IPS DF 4.7 (cell line): Measurements from ENCODE around the gene OR5T2.
"Not testable (repeated sequence)": the region's sequence is repeated elsewhere in the genome, so short reads cannot be mapped to it uniquely, and the experiment has no call there.

Source experiments
- DNase-seq: peaks from one replicate; pipeline ENCODE4 v3.0.0-alpha.2; 2013; ENCODE audit warnings: low spot score; ENCODE audit errors: extremely low read depth

The OR5T2 gene

DNA sequence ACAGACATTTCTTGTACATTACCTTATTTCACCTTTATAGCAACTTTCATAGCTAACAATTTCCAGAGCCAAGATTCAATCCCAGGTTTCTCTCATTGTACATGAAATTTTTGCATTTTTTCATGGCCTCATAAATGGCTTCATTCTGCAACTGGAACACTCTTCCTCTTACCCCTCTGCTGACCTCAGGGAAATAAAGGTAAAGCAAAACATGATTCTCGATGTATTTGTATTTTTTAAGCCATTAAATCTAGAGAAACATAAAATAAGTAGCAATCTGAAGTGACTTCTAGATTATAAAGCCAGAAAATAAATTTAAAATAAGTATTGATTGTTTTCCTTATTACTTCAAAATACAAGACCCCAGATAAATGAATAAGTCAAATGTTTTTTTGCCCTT lies at the start of gene OR5T2:
OR5T2 (minus strand) TSS at position 101 of the 400 bp plus-strand sequence. CDS start 1,193 bp downstream, outside the sequence.
- no peak for DNase-seq

DNA sequence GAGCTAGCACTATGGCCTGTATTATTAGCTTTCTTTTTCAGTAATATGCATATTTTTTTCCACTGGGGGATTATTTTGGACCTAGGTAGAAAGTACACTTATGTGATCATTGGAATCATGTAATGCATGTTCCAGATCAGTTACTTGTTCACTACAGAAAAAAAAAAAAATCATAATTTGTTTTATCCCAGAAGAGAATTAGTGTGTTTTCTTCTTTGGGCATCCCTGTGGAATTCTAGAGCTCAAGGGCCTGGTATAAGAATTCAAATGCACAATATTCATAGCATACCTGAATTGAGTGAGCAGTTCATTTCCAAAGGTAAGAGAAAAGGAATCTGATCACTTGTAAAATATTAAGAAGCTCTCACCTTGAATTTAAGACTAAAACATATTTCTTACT lies 39.8 kb upstream of the OR5T2 start, which contains the start of gene OR5T1:
OR5T1 (plus strand) TSS at position 301 of the 400 bp plus-strand sequence. CDS start 1,485 bp downstream, outside the sequence.
- DNase-seq, result no peak

GRCh38 chr11:56271092-56271491 lies 37.0 kb upstream of the OR5T2 start:
- DNase-seq, result no peak

- no peak for DNase-seq
Observed at GRCh38 chr11:56251954-56252353, 17.9 kb upstream of the OR5T2 start, which contains the start of gene OR5T3. TSS of gene OR5T3 (plus strand) at chr11:56252254. CDS start at chr11:56252254, 0 bp downstream.

DNA sequence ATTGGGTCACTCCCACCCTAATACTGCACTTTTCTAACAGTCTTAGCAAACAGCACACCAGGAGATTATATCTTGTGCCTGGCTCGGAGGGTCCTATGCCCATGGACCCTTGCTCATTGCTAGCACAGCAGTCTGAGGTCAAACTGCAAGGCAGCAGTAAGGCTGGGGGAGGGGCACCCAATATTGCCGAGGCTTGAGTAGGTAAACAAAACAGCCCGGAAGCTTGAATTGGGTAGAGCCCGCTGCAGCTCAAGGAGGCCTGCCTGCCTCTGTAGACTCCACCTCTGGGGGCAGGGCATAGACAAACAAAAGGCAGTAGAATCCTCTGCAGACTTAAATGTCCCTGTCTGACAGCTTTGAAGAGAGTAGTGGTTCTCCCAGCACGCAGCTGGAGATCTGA lies 14.3 kb downstream of the OR5T2 start:
- not testable (repeated sequence) for DNase-seq

GRCh38 chr11:56214537-56214936 lies 19.5 kb downstream of the OR5T2 start:
- no peak for DNase-seq

- no peak for DNase-seq
Observed at GRCh38 chr11:56207790-56208189, 26.3 kb downstream of the OR5T2 start.

DNA sequence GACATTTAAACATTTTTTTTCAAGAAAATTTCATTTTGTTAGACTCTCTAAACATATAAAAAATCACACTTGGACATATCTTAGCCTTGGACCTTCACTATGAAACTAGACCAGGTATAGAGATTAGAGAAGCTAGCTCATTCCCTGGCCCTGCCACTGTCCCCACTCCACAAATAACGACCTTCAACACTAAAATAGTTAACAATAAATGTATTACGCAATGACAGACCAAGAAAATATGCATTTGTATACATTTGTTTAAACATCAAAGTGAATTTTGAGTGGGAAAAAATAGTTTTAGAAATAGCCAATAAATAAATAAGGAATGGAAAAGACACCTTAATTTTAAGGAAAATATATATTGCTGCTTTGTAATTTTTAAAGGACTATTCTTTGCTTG lies 36.7 kb downstream of the OR5T2 start:
- no peak for DNase-seq

- DNase-seq, result no peak
Observed at GRCh38 chr11:56196705-56197104, 37.4 kb downstream of the OR5T2 start.

DNA sequence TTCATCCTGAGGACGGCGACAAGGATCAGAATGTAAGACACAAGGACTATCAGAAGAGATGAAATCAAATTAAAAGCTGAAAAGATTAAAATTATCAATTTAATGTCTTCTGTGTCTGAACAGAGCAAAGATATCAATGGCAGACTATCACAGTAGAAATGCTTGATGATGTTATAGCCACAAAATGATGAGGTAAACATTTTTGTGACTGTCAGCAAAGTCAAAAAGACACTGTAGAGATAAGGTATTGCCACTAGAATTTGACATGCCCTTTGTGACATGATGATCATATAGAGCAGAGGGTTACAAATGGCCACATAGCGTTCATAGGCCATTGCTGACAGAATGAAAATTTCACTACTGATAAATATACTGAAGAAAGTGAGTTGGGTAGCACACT lies 45.5 kb downstream of the OR5T2 start:
- no peak for DNase-seq

GRCh38 chr11:56183459-56183858 lies 50.6 kb downstream of the OR5T2 start:
- no peak for DNase-seq
